Osteoblast (primary cell): ENCODE data around the gene AP2A1. TPM values are rescaled to one million over a fixed set of nuclear protein-coding genes. Genes with fewer than 3 reads are reported as not detected.

Experiments
- DNase-seq: peaks from one replicate; pipeline ENCODE4 v3.0.0; 2011; ENCODE audit warnings: low spot score, mixed read lengths; ENCODE audit not compliant: insufficient read length; ENCODE audit errors: missing footprints
- H2AFZ ChIP-seq: 2 replicates; pipeline ENCODE4 v1.6.0; 2011; ENCODE audit warnings: mild to moderate bottlenecking, low read length
- H3K27ac ChIP-seq: 2 replicates; pipeline ENCODE4 v1.5.1; 2011; ENCODE audit warnings: mild to moderate bottlenecking, low read depth, low read length, moderate library complexity
- H3K27me3 ChIP-seq: 2 replicates; pipeline ENCODE4 v1.6.0; 2012; ENCODE audit warnings: mild to moderate bottlenecking, control low read depth, inconsistent platforms, low read length, moderate library complexity; ENCODE audit not compliant: insufficient read depth
- H3K36me3 ChIP-seq: 2 replicates; pipeline ENCODE4 v1.5.1; 2011; ENCODE audit warnings: mild to moderate bottlenecking, low read length, control low read depth, moderate library complexity; ENCODE audit not compliant: insufficient read depth
- H3K4me1 ChIP-seq: 2 replicates; pipeline ENCODE4 v1.5.1; 2011; ENCODE audit warnings: mild to moderate bottlenecking, low read length, control low read depth, moderate library complexity; ENCODE audit not compliant: insufficient read depth
- H3K4me2 ChIP-seq: 2 replicates; pipeline ENCODE4 v1.6.0; 2011; ENCODE audit warnings: mild to moderate bottlenecking, low read length; ENCODE audit not compliant: insufficient read depth
- H3K4me3 ChIP-seq: fragments of 200-600 bp; sonication (generic); 3 replicates; pipeline ENCODE4 v1.5.1; 2012; ENCODE audit warnings: mild to moderate bottlenecking, low read length, inconsistent platforms; ENCODE audit not compliant: insufficient read depth
- H3K79me2 ChIP-seq: 2 replicates; pipeline ENCODE4 v1.6.0; 2012; ENCODE audit warnings: mild to moderate bottlenecking, low read length, control low read depth, inconsistent platforms; ENCODE audit not compliant: insufficient read depth
- H3K9me3 ChIP-seq: 2 replicates; pipeline ENCODE4 v1.5.1; 2011; ENCODE audit warnings: low read depth, low read length, control low read depth
- H4K20me1 ChIP-seq: 2 replicates; pipeline ENCODE4 v1.6.0; 2012; ENCODE audit warnings: mild to moderate bottlenecking, low read length, control low read depth; ENCODE audit not compliant: insufficient read depth
- total RNA-seq: library from RNA; depleted of rRNA; stranded (reverse); fragments of >200 nt; gene quantifications from 2 replicates; pipeline ENCODE4 v1.2.3, GENCODE V29; 2012
- TF ChIP-seq, protein P1 (sequence below): IDR thresholded peaks from 2 replicates; pipeline ENCODE4 v1.5.1; 2011; ENCODE audit warnings: mild to moderate bottlenecking, low read depth, low read length, moderate library complexity; ENCODE audit errors: extremely low read depth

Gene AP2A1
- total RNA-seq, 1 donor = 98.1 TPM

DNA sequence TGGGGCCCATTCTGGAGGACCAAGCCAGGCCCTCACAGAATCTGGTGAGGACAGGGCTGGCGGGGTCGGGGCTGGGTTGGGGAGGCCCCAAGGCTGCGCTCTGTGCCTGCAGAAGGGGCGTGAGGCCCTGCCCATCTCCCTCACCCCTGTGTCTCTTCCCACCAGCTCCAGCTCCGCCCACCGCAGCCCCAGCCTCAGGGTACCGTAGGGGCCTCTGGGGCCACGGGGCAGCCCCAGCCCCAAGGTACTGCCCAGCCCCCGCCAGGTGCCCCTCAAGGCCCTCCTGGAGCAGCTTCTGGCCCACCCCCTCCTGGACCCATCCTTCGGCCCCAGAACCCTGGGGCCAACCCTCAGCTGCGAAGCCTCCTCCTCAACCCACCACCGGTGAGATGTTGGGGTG is 68.8 kb downstream of the AP2A1 start:
- Histone ChIP-seq H4K20me1 (no peaks in the 10 kb centered on the region), H3K27me3 (no peaks in the 10 kb centered on the region), H2AFZ (no peak overlapping the region), H3K36me3 (peaks cover 58% of the 10 kb centered on the region), H3K27ac (no peak overlapping the region), H3K4me2 (no peak overlapping the region), H3K4me1 (peaks cover 10% of the 10 kb centered on the region), H3K79me2 (no peaks in the 10 kb centered on the region), H3K9me3 (no peaks in the 10 kb centered on the region), H3K4me3 (no peak overlapping the region)
- peak; percentile 41 for DNase-seq
- TF ChIP-seq, protein P1, sequence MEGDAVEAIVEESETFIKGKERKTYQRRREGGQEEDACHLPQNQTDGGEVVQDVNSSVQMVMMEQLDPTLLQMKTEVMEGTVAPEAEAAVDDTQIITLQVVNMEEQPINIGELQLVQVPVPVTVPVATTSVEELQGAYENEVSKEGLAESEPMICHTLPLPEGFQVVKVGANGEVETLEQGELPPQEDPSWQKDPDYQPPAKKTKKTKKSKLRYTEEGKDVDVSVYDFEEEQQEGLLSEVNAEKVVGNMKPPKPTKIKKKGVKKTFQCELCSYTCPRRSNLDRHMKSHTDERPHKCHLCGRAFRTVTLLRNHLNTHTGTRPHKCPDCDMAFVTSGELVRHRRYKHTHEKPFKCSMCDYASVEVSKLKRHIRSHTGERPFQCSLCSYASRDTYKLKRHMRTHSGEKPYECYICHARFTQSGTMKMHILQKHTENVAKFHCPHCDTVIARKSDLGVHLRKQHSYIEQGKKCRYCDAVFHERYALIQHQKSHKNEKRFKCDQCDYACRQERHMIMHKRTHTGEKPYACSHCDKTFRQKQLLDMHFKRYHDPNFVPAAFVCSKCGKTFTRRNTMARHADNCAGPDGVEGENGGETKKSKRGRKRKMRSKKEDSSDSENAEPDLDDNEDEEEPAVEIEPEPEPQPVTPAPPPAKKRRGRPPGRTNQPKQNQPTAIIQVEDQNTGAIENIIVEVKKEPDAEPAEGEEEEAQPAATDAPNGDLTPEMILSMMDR = no peak

DNA sequence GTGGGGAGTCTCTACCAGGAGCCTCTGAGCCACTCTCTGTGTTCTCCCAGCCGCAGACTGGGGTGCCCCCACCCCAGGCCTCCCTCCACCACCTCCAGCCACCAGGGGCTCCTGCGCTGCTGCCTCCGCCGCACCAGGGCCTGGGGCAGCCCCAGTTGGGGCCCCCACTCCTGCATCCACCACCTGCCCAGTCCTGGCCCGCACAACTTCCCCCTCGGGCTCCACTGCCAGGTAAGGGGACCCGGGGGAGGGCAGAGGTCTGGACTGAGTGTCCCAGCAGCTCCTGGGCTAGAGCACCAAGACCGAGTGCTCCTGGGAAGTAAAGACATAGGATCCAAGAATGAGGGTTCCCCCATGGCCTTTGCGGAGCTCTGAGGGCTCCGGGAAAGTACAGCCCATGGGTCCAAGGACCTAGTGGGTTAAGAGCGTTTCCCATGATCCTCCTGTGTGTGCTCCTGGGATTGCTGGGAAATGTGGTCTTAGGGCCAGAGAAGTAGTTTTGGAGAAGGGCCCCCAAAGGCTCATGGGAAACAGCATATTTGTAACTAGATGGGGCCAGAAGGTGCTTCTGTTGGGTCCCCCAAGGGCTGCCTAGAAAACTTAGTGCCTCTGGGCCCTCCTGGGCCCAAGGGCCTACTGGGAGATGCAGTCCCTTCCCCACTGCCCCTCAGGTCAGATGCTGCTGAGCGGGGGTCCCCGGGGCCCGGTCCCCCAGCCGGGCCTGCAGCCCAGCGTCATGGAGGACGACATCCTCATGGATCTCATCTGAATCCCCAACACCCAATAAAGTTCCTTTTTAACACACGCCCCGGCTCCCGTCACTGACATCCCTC is 69.6 kb downstream of the AP2A1 start:
- Histone ChIP-seq H2AFZ (no peak overlapping the region), H3K9me3 (no peaks in the 10 kb centered on the region), H3K27ac (no peak overlapping the region), H3K36me3 (peaks cover 60% of the 10 kb centered on the region), H3K27me3 (no peaks in the 10 kb centered on the region), H3K79me2 (no peaks in the 10 kb centered on the region), H3K4me1 (peaks cover 10% of the 10 kb centered on the region), H3K4me3 (no peak overlapping the region), H4K20me1 (no peaks in the 10 kb centered on the region), H3K4me2 (no peak overlapping the region)
- TF ChIP-seq, protein P1 = no peak
- DNase-seq = peak; percentile 76

DNA sequence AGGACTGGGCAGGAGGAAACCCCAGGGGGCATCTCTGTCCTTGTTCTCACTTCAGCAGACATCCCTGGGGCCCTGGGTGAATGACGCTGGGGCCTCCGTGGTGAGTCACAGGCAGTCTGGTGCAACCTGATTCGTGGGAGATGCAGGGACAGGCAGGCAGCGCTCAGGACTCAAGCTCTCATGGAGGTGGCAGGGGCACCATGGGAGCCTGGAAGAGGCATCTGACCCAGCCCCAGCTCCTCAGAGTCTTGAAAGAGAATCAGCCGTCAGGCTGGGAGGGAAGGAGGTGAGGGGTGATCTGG is 70.2 kb downstream of the AP2A1 start:
- Histone ChIP-seq H3K79me2 (no peaks in the 10 kb centered on the region), H3K4me2 (no peak overlapping the region), H3K4me1 (peaks cover 9% of the 10 kb centered on the region), H3K36me3 (peaks cover 57% of the 10 kb centered on the region), H3K27me3 (no peaks in the 10 kb centered on the region), H3K4me3 (no peak overlapping the region), H4K20me1 (no peaks in the 10 kb centered on the region), H3K27ac (no peak overlapping the region), H2AFZ (no peak overlapping the region), H3K9me3 (no peaks in the 10 kb centered on the region)
- DNase-seq = peak; percentile 62
- TF ChIP-seq, protein P1 = no peak

DNA sequence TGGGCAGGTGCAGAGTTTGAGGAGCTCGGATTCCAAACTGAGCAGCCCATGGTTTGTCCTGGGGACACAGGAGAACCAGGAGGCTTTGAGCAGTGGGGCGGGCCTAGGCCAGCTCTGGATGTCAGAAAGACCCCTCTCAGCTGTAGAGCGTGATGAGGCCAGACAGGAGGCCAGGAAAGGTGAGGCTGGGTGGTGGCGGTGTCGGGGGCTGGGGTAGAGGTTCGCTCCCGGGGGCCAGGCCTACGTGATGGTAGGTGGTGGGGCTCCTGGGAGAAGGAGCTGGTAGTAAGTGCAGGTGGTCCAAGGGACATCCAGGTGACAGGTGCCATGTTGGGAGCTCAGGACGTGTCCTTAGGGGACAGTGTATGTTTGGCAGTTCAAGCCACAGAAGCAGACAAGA is 70.6 kb downstream of the AP2A1 start:
- H3K4me1 ChIP-seq = peaks cover 5% of the 10 kb centered on the region
- peaks cover 54% of the 10 kb centered on the region for H3K36me3 ChIP-seq
- H3K27me3 ChIP-seq = no peaks in the 10 kb centered on the region
- H3K4me3 ChIP-seq = no peak overlapping the region
- no peak overlapping the region for H2AFZ ChIP-seq
- no peaks in the 10 kb centered on the region for H3K79me2 ChIP-seq
- no peaks in the 10 kb centered on the region for H4K20me1 ChIP-seq
- TF ChIP-seq, protein P1 = no peak
- no peak overlapping the region for H3K4me2 ChIP-seq
- H3K27ac ChIP-seq = no peak overlapping the region
- no peaks in the 10 kb centered on the region for H3K9me3 ChIP-seq
- no peak for DNase-seq
